Vagina (tissue), 2 donors: ENCODE data around the gene IL19.

Experiments used
- POLR2AphosphoS5 ChIP-seq, 2 donors: sonication (generic); formaldehyde crosslinking; IDR thresholded peaks; one replicate each; pipeline ENCODE4 v1.9.0; 2017; ENCODE audit warnings: antibody characterized with exemption in 2 of 2, mild to moderate bottlenecking in 2 of 2, low read depth in 1 of 2; ENCODE audit not compliant: insufficient read depth in 1 of 2
- TF ChIP-seq, protein P1 (sequence below), 3 experiments: fragments of 450-650 bp in 2 of 3; fragments of 200-600 bp in 1 of 3; sonication (generic) in 1 of 3; IDR thresholded peaks; one replicate each; pipeline ENCODE4 v1.5.1; 2017 to 2019; ENCODE audit warnings: antibody characterized with exemption in 3 of 3, mild to moderate bottlenecking in 2 of 3, moderate library complexity in 2 of 3

DNA sequence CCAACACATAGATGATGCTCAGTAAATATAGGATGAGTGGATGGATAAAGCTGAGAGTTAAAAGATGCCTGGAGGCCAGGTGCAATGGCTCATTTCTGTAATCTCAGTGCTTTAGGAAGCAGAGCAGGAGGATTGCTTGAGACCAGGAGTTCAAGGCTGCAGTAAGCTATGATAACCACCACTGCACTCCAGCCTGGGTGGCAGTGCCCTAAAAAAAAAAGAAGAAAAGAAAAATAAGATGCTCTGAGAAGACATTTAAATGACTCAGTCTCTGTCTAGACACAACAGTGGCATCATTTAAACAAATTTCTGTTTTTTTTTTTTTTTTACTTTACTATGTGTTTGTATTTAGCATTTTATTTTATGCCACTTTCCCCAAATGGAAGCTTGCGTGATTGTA lies 25.3 kb upstream of the IL19 start:
- TF ChIP-seq, protein P1, sequence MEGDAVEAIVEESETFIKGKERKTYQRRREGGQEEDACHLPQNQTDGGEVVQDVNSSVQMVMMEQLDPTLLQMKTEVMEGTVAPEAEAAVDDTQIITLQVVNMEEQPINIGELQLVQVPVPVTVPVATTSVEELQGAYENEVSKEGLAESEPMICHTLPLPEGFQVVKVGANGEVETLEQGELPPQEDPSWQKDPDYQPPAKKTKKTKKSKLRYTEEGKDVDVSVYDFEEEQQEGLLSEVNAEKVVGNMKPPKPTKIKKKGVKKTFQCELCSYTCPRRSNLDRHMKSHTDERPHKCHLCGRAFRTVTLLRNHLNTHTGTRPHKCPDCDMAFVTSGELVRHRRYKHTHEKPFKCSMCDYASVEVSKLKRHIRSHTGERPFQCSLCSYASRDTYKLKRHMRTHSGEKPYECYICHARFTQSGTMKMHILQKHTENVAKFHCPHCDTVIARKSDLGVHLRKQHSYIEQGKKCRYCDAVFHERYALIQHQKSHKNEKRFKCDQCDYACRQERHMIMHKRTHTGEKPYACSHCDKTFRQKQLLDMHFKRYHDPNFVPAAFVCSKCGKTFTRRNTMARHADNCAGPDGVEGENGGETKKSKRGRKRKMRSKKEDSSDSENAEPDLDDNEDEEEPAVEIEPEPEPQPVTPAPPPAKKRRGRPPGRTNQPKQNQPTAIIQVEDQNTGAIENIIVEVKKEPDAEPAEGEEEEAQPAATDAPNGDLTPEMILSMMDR (IDR thresholded peaks at IDR 0.05) = no peak
- TF ChIP-seq POLR2AphosphoS5 (IDR thresholded peaks at IDR 0.05; ENCODE audit: insufficient read depth in 1 of 2, low read depth in 1 of 2) = no peak
